H7 (cell line): ENCODE results near the gene PCDHGB6. TPM values are rescaled to one million over a fixed set of nuclear protein-coding genes. Genes with fewer than 3 reads are reported as not detected.
A peak's percentile ranks its signal among the peaks of the same experiment; 100 is the strongest.
"Not testable (repeated sequence)": the region's sequence is repeated elsewhere in the genome, so short reads cannot be mapped to it uniquely, and the experiment has no call there.

Experiments
- DNase-seq: peaks from one replicate; pipeline ENCODE4 v3.0.0; 2012
- H3K27me3 ChIP-seq: 2 replicates; pipeline ENCODE4 v1.6.0; 2011; ENCODE audit warnings: mild to moderate bottlenecking, low read length; ENCODE audit not compliant: control insufficient read depth, insufficient read depth
- H3K36me3 ChIP-seq: replicated peaks from 2 replicates; pipeline ENCODE4 v1.5.1; 2011; ENCODE audit warnings: low read length; ENCODE audit not compliant: control insufficient read depth, insufficient read depth
- H3K4me3 ChIP-seq: 2 replicates; pipeline ENCODE4 v1.5.1; 2011; ENCODE audit warnings: low read depth, mild to moderate bottlenecking, control low read depth, low read length, moderate library complexity; ENCODE audit not compliant: insufficient read depth
- total RNA-seq: library from RNA; depleted of rRNA; stranded (reverse); fragments of >200 nt; shearing (Covaris generic); gene quantifications from 2 replicates; pipeline ENCODE4 v1.2.3, GENCODE V29; 2014; rRNA removed

The PCDHGB6 gene
- 1.7 and 1.9 TPM in 2 replicates for total RNA-seq

- H3K27me3 ChIP-seq, H3K36me3 ChIP-seq: not testable (repeated sequence)
- peak within 1 kb of the TSS; percentile 61 for H3K4me3 ChIP-seq
- peak; percentile 91 for DNase-seq
Observed at GRCh38 chr5:141407790-141408505, at the start of gene PCDHGB6. Gene PCDHGB6 (plus strand): TSS chr5:141408021. CDS start chr5:141408203, 182 bp downstream.

- no peaks in the 10 kb centered on the region for H3K36me3 ChIP-seq
- peak; percentile 80 for DNase-seq
- no peaks in the 10 kb centered on the region for H3K27me3 ChIP-seq
- no peak within 1 kb of the TSS for H3K4me3 ChIP-seq
Observed at GRCh38 chr5:141359790-141360426, 47.9 kb upstream of the PCDHGB6 start, which contains the start of gene PCDHGB2. Gene PCDHGB2 (plus strand): TSS chr5:141359994. CDS start chr5:141360136, 142 bp downstream.

GRCh38 chr5:141360685-141361084 is 47.1 kb upstream of the PCDHGB6 start:
- H3K4me3 ChIP-seq = no peak overlapping the region
- no peaks in the 10 kb centered on the region for H3K27me3 ChIP-seq
- no peak for DNase-seq
- no peaks in the 10 kb centered on the region for H3K36me3 ChIP-seq

- no peaks in the 10 kb centered on the region for H3K27me3 ChIP-seq
- H3K4me3 ChIP-seq = no peak overlapping the region
- H3K36me3 ChIP-seq = no peaks in the 10 kb centered on the region
- no peak for DNase-seq
Observed at GRCh38 chr5:141362719-141363118, 45.1 kb upstream of the PCDHGB6 start.

GRCh38 chr5:141363952-141364660 is 43.7 kb upstream of the PCDHGB6 start, which contains the start of gene PCDHGA5:
Gene PCDHGA5 (plus strand): TSS chr5:141364162. CDS start chr5:141364331, 169 bp downstream.
- Histone ChIP-seq H3K27me3 (no peaks in the 10 kb centered on the region), H3K36me3 (no peaks in the 10 kb centered on the region), H3K4me3 (no peak within 1 kb of the TSS)
- peak; percentile 22 for DNase-seq

- H3K27me3 ChIP-seq = no peaks in the 10 kb centered on the region
- H3K36me3 ChIP-seq = no peaks in the 10 kb centered on the region
- H3K4me3 ChIP-seq = no peak overlapping the region
- no peak for DNase-seq
Observed at GRCh38 chr5:141366016-141366896, 41.6 kb upstream of the PCDHGB6 start.

GRCh38 chr5:141369994-141370848 is 37.6 kb upstream of the PCDHGB6 start, which contains the start of gene PCDHGB3:
Gene PCDHGB3 (plus strand): TSS chr5:141370242. CDS start chr5:141370395, 153 bp downstream.
- Histone ChIP-seq H3K27me3 (no peaks in the 10 kb centered on the region), H3K4me3 (no peak within 1 kb of the TSS), H3K36me3 (no peaks in the 10 kb centered on the region)
- DNase-seq = no peak

GRCh38 chr5:141371572-141372475 is 36.0 kb upstream of the PCDHGB6 start:
- no peak for DNase-seq
- no peak overlapping the region for H3K4me3 ChIP-seq
- no peaks in the 10 kb centered on the region for H3K27me3 ChIP-seq
- H3K36me3 ChIP-seq = no peaks in the 10 kb centered on the region

- H3K36me3 ChIP-seq = no peaks in the 10 kb centered on the region
- H3K27me3 ChIP-seq = no peaks in the 10 kb centered on the region
- H3K4me3 ChIP-seq = no peak within 1 kb of the TSS
- no peak for DNase-seq
Observed at GRCh38 chr5:141373673-141374317, 34.0 kb upstream of the PCDHGB6 start, which contains the start of gene PCDHGA6. Gene PCDHGA6 (plus strand): TSS chr5:141373891. CDS start chr5:141374084, 193 bp downstream.

- no peaks in the 10 kb centered on the region for H3K36me3 ChIP-seq
- DNase-seq = no peak
- no peak overlapping the region for H3K4me3 ChIP-seq
- no peaks in the 10 kb centered on the region for H3K27me3 ChIP-seq
Observed at GRCh38 chr5:141374627-141375026, 33.2 kb upstream of the PCDHGB6 start.

GRCh38 chr5:141375444-141376155 is 32.2 kb upstream of the PCDHGB6 start:
- H3K4me3 ChIP-seq, H3K27me3 ChIP-seq, H3K36me3 ChIP-seq, DNase-seq: not testable (repeated sequence)
